ENCODE measurements around the gene FA2H. TPM values are rescaled to one million over a fixed set of nuclear protein-coding genes. Genes with fewer than 3 reads are reported as not detected.

FA2H gene
- total RNA-seq, 2 experiments from 2014 or later = not detected

Other genes with a start within 250 kb of the FA2H start
- 100 to 1,000 TPM; 110 to 112 TPM for gene GLG1, start 167.7 kb downstream of the FA2H start, total RNA-seq
- 100 to 1,000 TPM; 119 to 120 TPM for gene RFWD3, start 107.9 kb downstream of the FA2H start, total RNA-seq
- gene MLKL, start 74.0 kb downstream of the FA2H start, total RNA-seq = 10 to 100 TPM; 29.5 to 31.3 TPM
- 10 to 100 TPM; 58.3 to 63.5 TPM for gene WDR59, start 210.3 kb upstream of the FA2H start, total RNA-seq
- gene ZNRF1, start 224.2 kb upstream of the FA2H start, total RNA-seq = 10 to 100 TPM in 1 of 2 experiments, 1 to 10 TPM in 1; 8.5 to 11.1 TPM

All from activated CD8-positive, alpha-beta T cell treated with anti-CD3 and anti-CD28 coated beads, Interleukin-2, amount 10 ng/mL, durations not matched to agents 7 days and 5 days (primary cell).